Skeletal muscle cell (primary cell): ENCODE data around the gene ARHGEF12.
"Not testable (repeated sequence)": the region's sequence is repeated elsewhere in the genome, so short reads cannot be mapped to it uniquely, and the experiment has no call there.

Source experiments
- DNase-seq: peaks from one replicate; pipeline ENCODE4 v3.0.0-alpha.2; 2010; ENCODE audit warnings: low read depth
- H3K4me3 ChIP-seq: 2 replicates; pipeline ENCODE4 v1.5.1; 2011; ENCODE audit warnings: low read depth, mild to moderate bottlenecking, control low read depth, low read length, moderate library complexity

The ARHGEF12 gene

GRCh38 chr11:120465921-120466534 lies 129.8 kb downstream of the ARHGEF12 start:
- no peak for DNase-seq
- no peak overlapping the region for H3K4me3 ChIP-seq

GRCh38 chr11:120467627-120468026 lies 131.4 kb downstream of the ARHGEF12 start:
- DNase-seq, result no peak
- no peak overlapping the region for H3K4me3 ChIP-seq

DNA sequence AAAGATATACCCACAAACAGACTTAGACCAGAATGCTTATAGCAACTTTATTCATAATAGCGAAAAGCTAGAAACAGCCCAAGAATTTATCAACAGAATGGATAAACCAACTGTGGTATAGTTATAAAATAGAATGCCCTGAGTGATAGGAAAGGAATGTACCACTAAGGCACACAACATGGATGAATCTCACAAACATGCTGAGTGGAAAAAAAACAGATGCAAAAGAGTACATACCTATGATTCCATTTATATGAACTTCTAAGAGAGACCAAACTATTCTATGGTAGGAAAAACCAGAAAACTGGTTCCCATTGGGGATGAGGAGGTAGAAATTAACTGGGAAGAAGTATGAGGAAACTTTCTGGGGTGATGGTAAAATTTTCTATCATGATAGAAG lies 134.9 kb downstream of the ARHGEF12 start:
- no peak overlapping the region for H3K4me3 ChIP-seq
- peak; percentile 59 for DNase-seq

DNA sequence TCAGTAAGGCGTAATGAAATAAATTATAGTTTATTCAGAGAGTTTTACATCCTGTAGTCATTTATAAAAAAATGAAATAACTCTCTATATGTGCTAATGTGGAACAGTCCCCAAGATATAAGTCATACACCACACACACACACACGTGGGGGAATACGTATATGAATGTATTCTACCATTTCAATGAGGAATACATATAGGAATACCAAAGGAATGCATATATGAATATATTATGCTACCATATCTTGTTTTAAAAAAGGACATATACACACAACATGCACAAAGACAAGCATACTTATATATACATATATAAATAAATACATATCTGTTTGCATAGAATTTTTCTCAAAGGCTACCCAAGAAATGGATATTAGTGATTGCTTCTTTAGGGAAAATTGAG lies 135.8 kb downstream of the ARHGEF12 start:
- no peak overlapping the region for H3K4me3 ChIP-seq
- DNase-seq, result no peak

DNA sequence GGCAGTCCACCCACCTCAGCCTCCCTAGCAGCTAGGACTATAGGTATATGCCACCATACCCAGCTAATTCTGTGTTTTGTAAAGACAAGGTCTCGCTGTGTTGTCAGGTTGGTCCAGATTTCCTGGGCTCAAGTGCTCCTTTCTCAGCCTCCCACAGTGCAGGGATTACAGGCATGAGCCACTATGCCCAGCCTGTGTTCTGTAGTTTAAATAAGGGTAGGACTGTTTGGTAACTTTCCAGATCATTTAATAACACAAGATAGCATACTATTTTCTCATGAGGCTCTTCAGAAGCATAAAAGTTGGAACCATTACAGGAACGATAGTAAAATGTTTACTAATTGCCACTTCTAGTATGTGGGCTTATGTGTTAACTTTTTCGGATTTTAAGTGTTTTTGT lies 137.3 kb downstream of the ARHGEF12 start:
- no peak overlapping the region for H3K4me3 ChIP-seq
- DNase-seq, result no peak

DNA sequence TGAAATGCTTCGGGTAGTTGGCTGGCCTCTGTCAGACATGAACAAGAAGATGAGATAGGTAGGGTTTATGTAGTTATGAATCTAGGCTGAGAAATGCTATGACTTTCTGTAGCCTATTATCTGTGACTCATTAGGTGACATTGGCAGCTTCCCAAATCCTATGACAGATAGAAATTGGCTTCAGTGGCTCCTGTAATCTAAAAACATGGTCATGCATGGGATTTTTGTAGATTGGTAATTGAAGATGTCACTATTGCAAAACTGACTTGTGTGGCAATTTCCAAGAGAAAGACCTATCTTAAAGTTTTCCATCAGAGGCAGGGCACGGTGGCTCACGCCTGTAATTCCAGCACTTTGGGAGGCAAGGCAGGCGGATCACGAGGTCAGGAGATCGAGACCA lies 145.9 kb downstream of the ARHGEF12 start:
- DNase-seq, result no peak
- H3K4me3 ChIP-seq, result no peak overlapping the region

GRCh38 chr11:120484722-120485121 lies 148.5 kb downstream of the ARHGEF12 start:
- H3K4me3 ChIP-seq, result no peak overlapping the region
- no peak for DNase-seq

- no peak overlapping the region for H3K4me3 ChIP-seq
- no peak for DNase-seq
Measured at GRCh38 chr11:120486138-120486537, 149.9 kb downstream of the ARHGEF12 start.

GRCh38 chr11:120489799-120490198 lies 153.6 kb downstream of the ARHGEF12 start:
- DNase-seq, result no peak
- H3K4me3 ChIP-seq, result no peak overlapping the region

DNA sequence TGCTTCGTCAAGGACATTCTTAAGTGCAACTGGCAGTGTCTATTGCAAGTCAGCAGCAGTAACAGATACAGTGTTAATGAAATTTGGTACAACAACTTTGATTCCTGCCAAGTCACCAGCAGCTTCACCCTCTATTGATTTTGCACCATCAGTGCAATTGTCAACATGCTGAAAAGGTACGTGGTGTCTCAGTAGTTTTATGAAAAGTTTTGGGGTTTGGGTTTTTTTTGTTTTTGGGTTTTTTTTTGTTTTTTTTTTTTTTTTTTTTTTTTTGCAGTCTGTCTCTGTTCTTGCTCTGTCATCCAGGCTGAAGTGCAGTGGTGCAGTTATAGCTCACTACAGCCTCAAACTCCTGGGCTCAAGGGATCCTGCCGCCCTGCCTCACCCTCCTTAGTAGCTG lies 156.3 kb downstream of the ARHGEF12 start:
- no peak for DNase-seq
- H3K4me3 ChIP-seq, result no peak overlapping the region

DNA sequence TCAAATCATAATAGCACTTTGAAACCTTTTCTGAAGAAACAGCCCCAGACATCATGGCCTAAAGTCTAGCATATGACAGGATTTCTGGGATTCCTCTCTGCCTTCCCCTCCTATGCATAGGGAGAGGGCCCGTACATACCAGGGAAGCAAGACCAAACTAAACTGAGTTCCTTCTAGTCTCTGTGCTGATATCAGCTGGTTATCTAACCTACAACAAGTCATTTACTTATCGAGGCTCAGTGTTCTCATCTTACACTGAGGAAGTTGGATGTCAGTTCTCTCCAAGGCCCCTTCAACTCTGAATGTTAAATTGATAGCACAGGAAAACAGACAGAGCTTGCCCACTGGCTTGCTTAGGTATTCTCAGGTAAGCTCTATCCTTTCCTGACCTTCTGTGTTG lies 158.4 kb downstream of the ARHGEF12 start:
- H3K4me3 ChIP-seq, result no peak overlapping the region
- DNase-seq, result no peak

DNA sequence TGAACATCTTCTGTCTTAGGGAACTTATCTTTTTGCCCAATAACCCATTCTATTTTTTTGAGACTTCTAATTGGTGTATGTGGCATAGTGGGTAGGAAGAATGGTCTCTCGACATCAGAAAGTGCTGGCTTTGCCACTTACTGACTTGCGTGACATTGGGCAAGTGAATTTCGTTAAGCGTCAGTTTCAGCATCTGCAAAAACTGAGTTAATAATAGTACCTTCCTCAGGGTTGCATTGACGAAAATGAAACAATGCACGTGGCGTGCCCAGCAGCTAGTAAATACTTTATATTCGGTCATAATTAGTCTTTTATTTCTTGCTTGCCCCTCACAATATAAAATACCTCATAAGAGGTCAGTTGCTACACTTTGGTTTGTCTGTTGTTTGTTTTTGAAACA lies 162.9 kb downstream of the ARHGEF12 start:
- DNase-seq, result no peak
- no peak overlapping the region for H3K4me3 ChIP-seq

DNA sequence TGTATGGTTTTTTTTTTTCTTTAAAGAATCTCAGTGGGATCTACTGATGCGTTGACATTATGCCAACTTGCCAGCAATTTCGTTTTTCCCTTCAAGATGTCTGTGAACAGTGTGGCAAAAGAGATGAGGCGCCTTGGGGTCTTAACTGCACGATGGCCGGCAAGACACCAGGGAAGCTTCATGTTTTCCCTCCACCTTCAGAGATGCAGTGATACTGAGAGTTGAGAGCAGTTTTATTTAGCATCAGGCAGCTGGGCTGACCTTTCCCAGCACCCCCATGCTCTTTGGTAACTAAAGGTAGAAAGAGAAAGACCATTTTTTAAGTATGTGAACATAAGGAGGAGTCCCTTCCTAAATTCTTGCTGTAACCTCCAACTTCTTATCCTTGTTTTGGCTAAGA lies 163.6 kb downstream of the ARHGEF12 start:
- no peak overlapping the region for H3K4me3 ChIP-seq
- DNase-seq, result no peak

DNA sequence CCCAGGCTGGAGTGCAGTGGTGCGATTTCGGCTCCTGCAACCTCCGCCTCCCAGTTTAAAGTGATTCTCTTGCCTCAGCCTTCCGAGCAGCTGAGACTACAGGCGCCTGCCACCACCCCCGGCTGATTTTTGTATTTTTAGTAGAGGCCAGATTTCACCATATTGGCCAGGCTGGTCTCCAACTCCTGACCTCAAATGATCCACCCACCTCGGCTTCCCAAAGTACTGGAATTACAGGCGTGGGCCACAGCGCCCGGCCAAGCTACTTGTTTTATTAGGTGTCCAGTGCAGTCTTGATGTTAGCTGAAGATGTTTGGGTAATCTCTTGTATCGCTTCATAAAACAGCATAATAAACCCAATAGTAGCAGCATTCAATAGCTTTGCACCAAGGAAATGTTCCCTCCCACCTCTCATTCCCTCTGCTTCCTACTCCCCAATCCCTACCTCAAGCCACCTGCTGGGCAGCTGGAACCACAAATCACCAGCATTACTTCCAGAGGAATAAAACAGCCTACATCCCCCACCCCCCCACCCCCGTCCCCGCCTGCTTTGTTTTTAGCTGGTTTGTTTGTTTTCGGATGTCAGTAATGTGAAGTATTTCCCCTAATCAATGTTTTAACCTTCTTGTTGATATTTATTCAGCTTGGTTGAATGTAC lies 164.3 kb downstream of the ARHGEF12 start:
- H3K4me3 ChIP-seq, result no peak overlapping the region
- no peak for DNase-seq

DNA sequence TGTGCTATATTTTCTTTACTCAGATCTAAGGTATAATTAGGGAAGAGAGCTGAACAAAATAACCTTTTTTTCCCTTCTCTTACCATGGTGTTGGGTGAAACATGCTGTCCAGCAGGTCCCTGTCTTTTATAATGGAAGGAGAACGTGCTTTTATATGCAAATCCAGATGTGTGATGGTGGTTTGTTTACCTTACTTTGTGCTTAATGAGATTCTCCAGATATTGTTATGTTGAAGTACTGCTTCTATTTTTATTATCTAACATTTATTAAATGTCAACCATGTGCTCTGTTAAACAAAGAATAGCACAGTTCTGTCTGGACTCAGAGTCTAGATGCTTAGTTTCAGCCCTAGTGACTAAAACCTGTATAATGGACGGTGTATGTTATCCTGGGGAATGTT lies 165.2 kb downstream of the ARHGEF12 start:
- no peak for DNase-seq
- no peak overlapping the region for H3K4me3 ChIP-seq

GRCh38 chr11:120501976-120502755 lies 166.0 kb downstream of the ARHGEF12 start:
- H3K4me3 ChIP-seq, result no peak overlapping the region
- no peak for DNase-seq

DNA sequence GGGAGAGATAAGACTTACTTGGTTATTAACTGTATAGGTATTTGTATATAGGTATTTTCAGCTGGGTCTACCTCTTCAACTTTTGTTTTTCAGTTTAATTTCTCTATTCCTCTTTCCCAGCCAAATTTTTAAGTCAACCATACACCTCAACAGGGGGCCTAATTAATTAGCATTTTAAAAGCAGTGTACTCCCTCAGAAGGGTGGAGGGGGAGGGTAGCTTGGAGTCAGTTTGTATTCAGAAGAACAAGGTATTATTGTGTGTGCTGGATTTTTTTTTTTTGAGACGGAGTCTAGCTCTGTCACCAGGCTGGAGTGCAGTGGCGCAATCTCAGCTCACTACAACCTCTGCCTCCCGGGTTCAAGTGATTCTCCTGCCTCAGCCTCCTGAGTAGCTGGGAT lies 167.3 kb downstream of the ARHGEF12 start:
- DNase-seq, H3K4me3 ChIP-seq: not testable (repeated sequence)

DNA sequence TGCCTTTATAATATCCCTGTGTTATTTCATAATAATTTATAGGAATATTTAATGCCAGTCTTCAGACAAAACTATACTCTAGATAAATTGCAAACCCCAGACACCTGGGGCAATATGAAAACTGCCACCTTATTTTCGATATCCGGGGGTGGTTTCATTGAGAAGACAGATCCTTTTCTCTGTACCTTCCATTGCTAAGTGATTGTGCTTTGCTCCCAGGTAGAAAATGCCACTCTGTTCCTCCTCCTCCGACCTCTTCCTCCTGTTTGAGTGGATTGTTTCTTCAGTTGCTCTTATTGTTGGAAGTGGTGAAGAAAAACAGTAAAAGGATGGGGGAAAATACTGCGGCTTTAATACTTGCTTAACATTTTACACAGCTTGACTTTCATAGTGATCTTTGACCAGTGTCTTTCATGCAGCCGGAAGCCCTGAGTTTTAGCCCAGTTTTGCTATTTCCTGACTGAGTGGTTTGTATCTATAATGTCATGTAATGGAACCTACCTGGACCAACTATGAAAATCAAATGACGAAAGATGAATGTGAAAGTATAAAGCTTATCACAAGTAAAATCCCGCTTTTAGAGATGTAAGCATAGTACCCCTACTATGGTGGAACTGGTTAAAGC lies 169.7 kb downstream of the ARHGEF12 start:
- H3K4me3 ChIP-seq, result no peak overlapping the region
- DNase-seq, result no peak

DNA sequence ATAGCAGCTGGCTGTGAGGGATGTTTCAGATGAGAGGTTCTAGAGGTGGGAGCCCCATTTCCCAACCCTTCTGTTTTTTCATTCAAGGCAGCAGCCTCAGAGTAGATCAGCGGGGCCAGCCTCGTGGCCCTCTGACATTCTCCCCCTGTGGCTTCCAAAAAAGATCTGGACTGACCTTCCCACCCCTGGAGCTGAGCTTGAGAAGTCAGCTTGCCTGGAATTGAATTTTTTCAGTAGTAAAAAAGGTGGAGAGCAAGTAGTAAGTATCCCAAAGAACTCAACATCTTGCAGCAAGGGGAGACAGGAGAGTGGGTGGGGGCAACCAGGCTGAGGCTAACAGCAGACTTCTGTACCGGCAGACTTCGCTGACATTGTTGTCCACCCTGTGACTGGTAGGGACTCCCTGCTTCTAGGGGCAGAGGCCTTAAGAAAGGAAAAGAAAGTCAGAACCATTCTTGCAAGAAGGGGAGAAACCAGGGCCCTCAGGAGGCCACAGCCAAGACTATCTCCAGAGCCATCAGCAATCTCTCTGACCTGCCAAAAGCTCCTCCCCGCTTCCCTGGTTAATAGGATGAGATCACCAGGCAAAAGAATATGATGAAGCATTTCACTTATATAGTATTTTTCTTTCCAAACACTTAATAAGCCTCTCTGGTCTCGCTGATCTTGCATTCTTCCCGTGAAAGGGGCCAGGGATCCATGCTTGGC lies 173.3 kb downstream of the ARHGEF12 start:
- no peak for DNase-seq
- no peak overlapping the region for H3K4me3 ChIP-seq
